K562 (cell line): ENCODE measurements around the gene TARS2. TPM values are rescaled to one million over a fixed set of nuclear protein-coding genes. Genes with fewer than 3 reads are reported as not detected.

Source experiments
- ELF2 ChIP-seq: fragments of 250-450 bp; sonication (Bioruptor Pico); IDR thresholded peaks from 2 replicates; pipeline ENCODE4 v1.5.0; 2021; ENCODE audit warnings: mild to moderate bottlenecking
- HDAC1 ChIP-seq, 2 experiments: fragments of 450-650 bp; IDR thresholded peaks; 2 replicates each; pipeline ENCODE4 v1.6.1; 2016 to 2017; ENCODE audit warnings: inconsistent platforms in 1 of 2, mild to moderate bottlenecking in 1 of 2, moderate library complexity in 1 of 2
- KLF1 ChIP-seq: fragments of 450-650 bp; IDR thresholded peaks from 2 replicates; pipeline ENCODE4 v1.6.1; 2016; ENCODE audit warnings: missing genetic modification characterization, missing compliant biosample characterization
- LEF1 ChIP-seq: fragments of 450-650 bp; IDR thresholded peaks from 2 replicates; pipeline ENCODE4 v1.6.1; 2016; ENCODE audit warnings: mild to moderate bottlenecking
- NFIC ChIP-seq: fragments of 450-650 bp; IDR thresholded peaks from 2 replicates; pipeline ENCODE4 v1.6.1; 2017; ENCODE audit warnings: mild to moderate bottlenecking, inconsistent platforms
- PHF21A ChIP-seq: fragments of 450-650 bp; IDR thresholded peaks from 2 replicates; pipeline ENCODE4 v1.6.1; 2017; ENCODE audit warnings: low read depth, borderline replicate concordance
- SRF ChIP-seq, 2 experiments: fragments of 250-450, 450-650 bp in 1 of 2; sonication (Bioruptor Pico) in 1 of 2; sonication (generic) in 1 of 2; formaldehyde crosslinking; IDR thresholded peaks; 2 replicates each; pipeline versions ENCODE4 v1.5.0 to v1.5.1; 2020 to 2022; ENCODE audit warnings: mild to moderate bottlenecking in 1 of 2, missing genetic modification reagents in 1 of 2
- ZFX ChIP-seq: sonication (generic); formaldehyde crosslinking; IDR thresholded peaks from 2 replicates; pipeline ENCODE4 v1.8.0; 2022; ENCODE audit warnings: mild to moderate bottlenecking, missing genetic modification reagents, moderate library complexity
- ZKSCAN1 ChIP-seq: fragments of 150-350 bp; IDR thresholded peaks from 2 replicates; pipeline ENCODE4 v1.6.1; 2016; ENCODE audit warnings: low read depth, low read length
- polyA plus RNA-seq, 8 experiments: library from polyadenylated mRNA; depleted of rRNA in 4 of 8; stranded (reverse) in 5 of 8; unstranded in 3 of 8; fragments of >200 nt; fragmentation: Nextera tagmentation in 2 of 8; fragmentation: Illumina TruSeq in 1 of 8; extraction: Ambion mirVana in 2 of 8; extraction: Trizol in 1 of 8; gene quantifications; 2 replicates each; pipeline versions ENCODE4 v1.2.1 to v1.2.3, GENCODE V29; 2011 to 2014; ENCODE audit warnings: inconsistent platforms in 1 of 8, missing spikeins in 1 of 8
- total RNA-seq, 7 experiments: library from RNA; depleted of rRNA in 6 of 7; stranded (reverse); fragments of >200 nt in 6 of 7; fragmentation: Illumina TruSeq in 2 of 7; extraction: Trizol in 2 of 7; gene quantifications; 2 replicates each; pipeline versions ENCODE4 v1.2.1 to v1.2.3, GENCODE V29; 2011 to 2021; ENCODE audit warnings: low replicate concordance in 1 of 7
- TF ChIP-seq, protein P1 (sequence below), 2 experiments: fragments of 450-650 bp; formaldehyde crosslinking in 1 of 2; IDR thresholded peaks; 2 replicates each; pipeline versions ENCODE4 v1.4.0 to v1.6.1; 2014 to 2020; ENCODE audit warnings: mild to moderate bottlenecking in 2 of 2, borderline replicate concordance in 1 of 2, low read depth in 1 of 2
- TF ChIP-seq, protein P2 (sequence below): sonication (generic); formaldehyde crosslinking; IDR thresholded peaks from 2 replicates; pipeline ENCODE4 v1.8.0; 2022; ENCODE audit warnings: mild to moderate bottlenecking, missing genetic modification reagents
- TF ChIP-seq, protein P3 (sequence below), 3 experiments: fragments of 200-800 bp in 1 of 3; fragments of 250-450 bp in 1 of 3; fragments of 450-650 bp in 1 of 3; sonication (Bioruptor Pico) in 1 of 3; sonication (Bioruptor generic) in 1 of 3; formaldehyde crosslinking in 1 of 3; IDR thresholded peaks; 2 replicates each; pipeline versions ENCODE4 v1.6.1 to v1.8.0; 2016 to 2022; ENCODE audit warnings: mild to moderate bottlenecking in 2 of 3, missing genetic modification characterization in 2 of 3, missing compliant biosample characterization in 1 of 3, moderate library complexity in 1 of 3
- TF ChIP-seq, protein P4 (sequence below): fragments of 450-650 bp; IDR thresholded peaks from 2 replicates; pipeline ENCODE4 v1.6.1; 2016; ENCODE audit warnings: antibody characterized with exemption

The TARS2 gene
- total and polyA plus RNA-seq, 9 of the 15 experiments (the other 6 are each of a cell fraction or from before 2014, with no cell fraction given): 17.0 to 64.2 (median 39.4) TPM

DNA sequence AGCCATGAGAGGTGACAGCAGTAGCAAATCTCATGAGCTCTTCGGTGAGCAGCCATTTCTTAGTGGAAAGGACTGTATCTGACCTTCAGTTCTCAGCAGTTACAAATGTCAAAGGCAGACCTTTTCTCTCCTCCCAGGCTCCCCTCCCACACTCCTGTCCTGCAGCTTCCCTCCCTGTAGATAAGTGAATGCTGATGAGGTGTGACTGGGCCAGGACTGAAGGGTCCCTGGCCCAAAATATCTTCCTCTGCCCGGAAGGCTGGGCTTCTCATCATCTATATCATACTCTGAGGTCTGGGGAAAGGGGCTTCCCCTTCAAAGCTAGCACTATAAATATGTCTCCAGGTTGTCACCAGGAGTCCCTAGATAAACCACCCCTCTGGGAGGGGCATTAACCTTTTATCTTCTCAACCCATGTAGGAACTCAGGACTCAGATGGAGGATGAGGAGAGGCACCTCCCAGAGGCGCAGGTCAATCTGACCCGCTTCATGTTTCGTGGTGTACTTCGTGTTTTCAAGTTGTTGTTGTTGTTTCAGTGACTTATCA is 58.3 kb downstream of the TARS2 start (continued):
- TF ChIP-seq, protein P1, sequence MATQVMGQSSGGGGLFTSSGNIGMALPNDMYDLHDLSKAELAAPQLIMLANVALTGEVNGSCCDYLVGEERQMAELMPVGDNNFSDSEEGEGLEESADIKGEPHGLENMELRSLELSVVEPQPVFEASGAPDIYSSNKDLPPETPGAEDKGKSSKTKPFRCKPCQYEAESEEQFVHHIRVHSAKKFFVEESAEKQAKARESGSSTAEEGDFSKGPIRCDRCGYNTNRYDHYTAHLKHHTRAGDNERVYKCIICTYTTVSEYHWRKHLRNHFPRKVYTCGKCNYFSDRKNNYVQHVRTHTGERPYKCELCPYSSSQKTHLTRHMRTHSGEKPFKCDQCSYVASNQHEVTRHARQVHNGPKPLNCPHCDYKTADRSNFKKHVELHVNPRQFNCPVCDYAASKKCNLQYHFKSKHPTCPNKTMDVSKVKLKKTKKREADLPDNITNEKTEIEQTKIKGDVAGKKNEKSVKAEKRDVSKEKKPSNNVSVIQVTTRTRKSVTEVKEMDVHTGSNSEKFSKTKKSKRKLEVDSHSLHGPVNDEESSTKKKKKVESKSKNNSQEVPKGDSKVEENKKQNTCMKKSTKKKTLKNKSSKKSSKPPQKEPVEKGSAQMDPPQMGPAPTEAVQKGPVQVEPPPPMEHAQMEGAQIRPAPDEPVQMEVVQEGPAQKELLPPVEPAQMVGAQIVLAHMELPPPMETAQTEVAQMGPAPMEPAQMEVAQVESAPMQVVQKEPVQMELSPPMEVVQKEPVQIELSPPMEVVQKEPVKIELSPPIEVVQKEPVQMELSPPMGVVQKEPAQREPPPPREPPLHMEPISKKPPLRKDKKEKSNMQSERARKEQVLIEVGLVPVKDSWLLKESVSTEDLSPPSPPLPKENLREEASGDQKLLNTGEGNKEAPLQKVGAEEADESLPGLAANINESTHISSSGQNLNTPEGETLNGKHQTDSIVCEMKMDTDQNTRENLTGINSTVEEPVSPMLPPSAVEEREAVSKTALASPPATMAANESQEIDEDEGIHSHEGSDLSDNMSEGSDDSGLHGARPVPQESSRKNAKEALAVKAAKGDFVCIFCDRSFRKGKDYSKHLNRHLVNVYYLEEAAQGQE (IDR thresholded peaks at IDR 0.05; ENCODE audit: borderline replicate concordance): peak; percentile 4; the same call in 1 of the 2 replicates
- TF ChIP-seq, protein P1 (CRISPR knock-in tag; IDR thresholded peaks at IDR 0.05; ENCODE audit: low read depth): no peak
- peak; percentile 64 to 83; a peak in 2 of 4 replicates for TF ChIP-seq HDAC1 (IDR thresholded peaks at IDR 0.05)
- TF ChIP-seq ZFX: 0 out of 2 replicates have a peak, but pooled peaks have one; percentile 15
- TF ChIP-seq KLF1 (tag): 0 out of 2 replicates have a peak, but pooled peaks have one; percentile 24
- TF ChIP-seq, protein P2, sequence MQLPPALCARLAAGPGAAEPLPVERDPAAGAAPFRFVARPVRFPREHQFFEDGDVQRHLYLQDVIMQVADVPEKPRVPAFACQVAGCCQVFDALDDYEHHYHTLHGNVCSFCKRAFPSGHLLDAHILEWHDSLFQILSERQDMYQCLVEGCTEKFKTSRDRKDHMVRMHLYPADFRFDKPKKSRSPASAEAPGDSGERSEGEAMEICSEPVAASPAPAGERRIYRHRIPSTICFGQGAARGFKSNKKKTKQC (CRISPR knock-in tag): peak; percentile 68; the same call in 1 of the 2 replicates
- TF ChIP-seq LEF1: peak; percentile 100
- peak; percentile 91 for TF ChIP-seq NFIC
- TF ChIP-seq ZKSCAN1: peak; percentile 78; the same call in 1 of the 2 replicates
- 0 out of 2 replicates have a peak, but pooled peaks have one; percentile 48 for TF ChIP-seq PHF21A
- TF ChIP-seq SRF (CRISPR knock-in tag; IDR thresholded peaks at IDR 0.05): peak in 1 of 2 experiments; percentile 70; a peak in 1 of 4 replicates
- TF ChIP-seq ELF2 (CRISPR knock-in tag): no peak
- TF ChIP-seq, protein P3, sequence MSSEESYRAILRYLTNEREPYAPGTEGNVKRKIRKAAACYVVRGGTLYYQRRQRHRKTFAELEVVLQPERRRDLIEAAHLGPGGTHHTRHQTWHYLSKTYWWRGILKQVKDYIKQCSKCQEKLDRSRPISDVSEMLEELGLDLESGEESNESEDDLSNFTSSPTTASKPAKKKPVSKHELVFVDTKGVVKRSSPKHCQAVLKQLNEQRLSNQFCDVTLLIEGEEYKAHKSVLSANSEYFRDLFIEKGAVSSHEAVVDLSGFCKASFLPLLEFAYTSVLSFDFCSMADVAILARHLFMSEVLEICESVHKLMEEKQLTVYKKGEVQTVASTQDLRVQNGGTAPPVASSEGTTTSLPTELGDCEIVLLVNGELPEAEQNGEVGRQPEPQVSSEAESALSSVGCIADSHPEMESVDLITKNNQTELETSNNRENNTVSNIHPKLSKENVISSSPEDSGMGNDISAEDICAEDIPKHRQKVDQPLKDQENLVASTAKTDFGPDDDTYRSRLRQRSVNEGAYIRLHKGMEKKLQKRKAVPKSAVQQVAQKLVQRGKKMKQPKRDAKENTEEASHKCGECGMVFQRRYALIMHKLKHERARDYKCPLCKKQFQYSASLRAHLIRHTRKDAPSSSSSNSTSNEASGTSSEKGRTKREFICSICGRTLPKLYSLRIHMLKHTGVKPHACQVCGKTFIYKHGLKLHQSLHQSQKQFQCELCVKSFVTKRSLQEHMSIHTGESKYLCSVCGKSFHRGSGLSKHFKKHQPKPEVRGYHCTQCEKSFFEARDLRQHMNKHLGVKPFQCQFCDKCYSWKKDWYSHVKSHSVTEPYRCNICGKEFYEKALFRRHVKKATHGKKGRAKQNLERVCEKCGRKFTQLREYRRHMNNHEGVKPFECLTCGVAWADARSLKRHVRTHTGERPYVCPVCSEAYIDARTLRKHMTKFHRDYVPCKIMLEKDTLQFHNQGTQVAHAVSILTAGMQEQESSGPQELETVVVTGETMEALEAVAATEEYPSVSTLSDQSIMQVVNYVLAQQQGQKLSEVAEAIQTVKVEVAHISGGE (CRISPR knock-in tag; IDR thresholded peaks at IDR 0.05): peak in 1 of 3 experiments; percentile 53; a peak in 1 of 6 replicates
- TF ChIP-seq, protein P4, sequence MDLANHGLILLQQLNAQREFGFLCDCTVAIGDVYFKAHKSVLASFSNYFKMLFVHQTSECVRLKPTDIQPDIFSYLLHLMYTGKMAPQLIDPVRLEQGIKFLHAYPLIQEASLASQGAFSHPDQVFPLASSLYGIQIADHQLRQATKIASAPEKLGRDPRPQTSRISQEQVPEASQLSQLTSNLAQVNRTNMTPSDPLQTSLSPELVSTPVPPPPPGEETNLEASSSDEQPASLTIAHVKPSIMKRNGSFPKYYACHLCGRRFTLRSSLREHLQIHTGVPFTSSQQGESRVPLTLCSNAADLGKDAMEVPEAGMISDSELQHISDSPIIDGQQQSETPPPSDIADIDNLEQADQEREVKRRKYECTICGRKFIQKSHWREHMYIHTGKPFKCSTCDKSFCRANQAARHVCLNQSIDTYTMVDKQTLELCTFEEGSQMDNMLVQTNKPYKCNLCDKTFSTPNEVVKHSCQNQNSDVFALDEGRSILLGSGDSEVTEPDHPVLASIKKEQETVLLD: peak; percentile 84
